Mammary epithelial cell (primary cell): ENCODE measurements around the gene PPP1R18.

Source experiments
- CTCF ChIP-seq, 2 donors: IDR thresholded peaks in 1 of 2; conservative IDR thresholded peaks in 1 of 2; 2 replicates each; pipeline ENCODE4 v1.5.1; 2011 to 2012; ENCODE audit warnings: inconsistent platforms in 2 of 2, low read length in 2 of 2, mild to moderate bottlenecking in 2 of 2, control low read depth in 1 of 2, low read depth in 1 of 2; ENCODE audit not compliant: insufficient read depth in 1 of 2; ENCODE audit errors: extremely low read depth in 1 of 2
- EZH2 ChIP-seq: IDR thresholded peaks from 2 replicates; pipeline ENCODE4 v1.6.1; 2012; ENCODE audit warnings: low read length, inconsistent platforms, borderline replicate concordance

- TF ChIP-seq CTCF (conservative IDR thresholded peaks at IDR 0.05 in 1 of 2, IDR thresholded peaks at IDR 0.05 in 1 of 2; ENCODE audit: extremely low read depth in 1 of 2, insufficient read depth in 1 of 2, low read depth in 1 of 2, low read length in 2 of 2) (no peak), EZH2 (no peak)
Measured at GRCh38 chr6:30655743-30656094, 30.7 kb downstream of the PPP1R18 start.
